ENCODE measurements around the gene C9orf50. TPM values are rescaled to one million over a fixed set of nuclear protein-coding genes. Genes with fewer than 3 reads are reported as not detected.
"Not testable (repeated sequence)": the region's sequence is repeated elsewhere in the genome, so short reads cannot be mapped to it uniquely, and the experiment has no call there.

Gene C9orf50
- total RNA-seq, 2 donors from 2014 or later, result not detected

DNA sequence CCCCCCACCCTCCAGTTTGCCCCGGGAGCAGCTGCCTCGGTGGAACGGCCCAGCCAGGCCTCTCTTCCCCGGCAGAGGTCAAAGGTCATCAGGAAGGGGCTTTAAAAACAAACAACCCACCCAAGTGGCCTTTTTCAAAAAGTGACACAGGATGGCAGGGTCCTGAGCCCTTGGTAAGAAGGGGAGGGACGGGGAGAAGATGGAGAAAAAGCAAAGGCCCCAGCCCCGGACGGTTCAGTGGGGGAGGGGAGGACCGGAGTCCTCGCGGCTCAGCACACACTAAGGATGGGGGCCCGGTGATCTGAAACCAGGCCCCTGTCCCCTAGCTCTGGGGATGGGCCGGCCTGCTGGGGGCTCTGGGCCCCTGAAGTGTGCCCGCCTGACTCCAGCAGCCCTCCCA is 45.7 kb upstream of the C9orf50 start:
- H3K36me3 ChIP-seq, result no peaks in the 10 kb centered on the region
- peaks cover 0 to 15% of the 10 kb centered on the region in 2 donors for H3K4me1 ChIP-seq
- no peak for DNase-seq (ENCODE audit: low spot score)
- H3K4me3 ChIP-seq, result peak overlapping the region; percentile 31 to 51
- TF ChIP-seq, protein P1, sequence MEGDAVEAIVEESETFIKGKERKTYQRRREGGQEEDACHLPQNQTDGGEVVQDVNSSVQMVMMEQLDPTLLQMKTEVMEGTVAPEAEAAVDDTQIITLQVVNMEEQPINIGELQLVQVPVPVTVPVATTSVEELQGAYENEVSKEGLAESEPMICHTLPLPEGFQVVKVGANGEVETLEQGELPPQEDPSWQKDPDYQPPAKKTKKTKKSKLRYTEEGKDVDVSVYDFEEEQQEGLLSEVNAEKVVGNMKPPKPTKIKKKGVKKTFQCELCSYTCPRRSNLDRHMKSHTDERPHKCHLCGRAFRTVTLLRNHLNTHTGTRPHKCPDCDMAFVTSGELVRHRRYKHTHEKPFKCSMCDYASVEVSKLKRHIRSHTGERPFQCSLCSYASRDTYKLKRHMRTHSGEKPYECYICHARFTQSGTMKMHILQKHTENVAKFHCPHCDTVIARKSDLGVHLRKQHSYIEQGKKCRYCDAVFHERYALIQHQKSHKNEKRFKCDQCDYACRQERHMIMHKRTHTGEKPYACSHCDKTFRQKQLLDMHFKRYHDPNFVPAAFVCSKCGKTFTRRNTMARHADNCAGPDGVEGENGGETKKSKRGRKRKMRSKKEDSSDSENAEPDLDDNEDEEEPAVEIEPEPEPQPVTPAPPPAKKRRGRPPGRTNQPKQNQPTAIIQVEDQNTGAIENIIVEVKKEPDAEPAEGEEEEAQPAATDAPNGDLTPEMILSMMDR (IDR thresholded peaks at IDR 0.05), result no peak
- peaks cover 0 to 8% of the 10 kb centered on the region in 2 donors for H3K27me3 ChIP-seq
- H3K27ac ChIP-seq, result peak overlapping the region in 1 of 2 donors; percentile 26
- H3K9me3 ChIP-seq, result no peaks in the 10 kb centered on the region

DNA sequence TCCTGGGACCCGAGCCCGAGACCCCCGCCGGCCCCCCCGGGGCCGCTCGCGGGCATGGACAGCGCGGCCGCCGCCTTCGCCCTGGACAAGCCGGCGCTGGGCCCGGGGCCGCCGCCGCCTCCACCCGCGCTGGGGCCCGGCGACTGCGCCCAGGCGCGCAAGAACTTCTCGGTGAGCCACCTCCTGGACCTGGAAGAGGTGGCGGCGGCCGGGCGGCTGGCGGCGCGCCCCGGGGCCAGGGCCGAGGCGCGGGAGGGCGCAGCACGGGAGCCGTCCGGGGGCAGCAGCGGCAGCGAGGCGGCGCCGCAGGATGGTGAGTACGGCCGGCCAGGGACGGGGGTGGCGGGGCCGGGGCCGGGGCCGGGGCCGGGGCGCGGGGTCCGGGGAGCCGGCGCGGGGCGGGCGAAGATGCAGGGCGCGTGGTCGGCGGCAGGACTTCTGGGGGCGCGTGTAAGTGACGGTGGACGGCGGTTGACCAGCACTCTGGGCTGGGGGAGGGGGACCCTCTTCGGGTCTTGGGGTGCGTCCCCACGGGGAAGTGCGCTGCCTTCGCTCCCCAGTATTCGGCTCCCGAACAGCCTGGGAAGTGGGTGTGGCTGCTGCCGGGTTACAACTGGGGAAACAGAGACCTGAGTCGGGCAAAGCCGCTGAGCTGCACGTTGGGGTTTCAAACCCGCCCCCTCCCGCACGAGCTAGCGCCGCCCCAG is 45.1 kb upstream of the C9orf50 start:
- no peak for DNase-seq (ENCODE audit: low spot score)
- H3K4me1 ChIP-seq, result peaks cover 0 to 15% of the 10 kb centered on the region in 2 donors
- no peaks in the 10 kb centered on the region for H3K9me3 ChIP-seq
- TF ChIP-seq, protein P1 (IDR thresholded peaks at IDR 0.05), result no peak
- H3K36me3 ChIP-seq, result no peaks in the 10 kb centered on the region
- H3K27ac ChIP-seq, result peak overlapping the region in 1 of 2 donors; percentile 26
- peaks cover 0 to 8% of the 10 kb centered on the region in 2 donors for H3K27me3 ChIP-seq
- H3K4me3 ChIP-seq, result peak overlapping the region; percentile 31 to 51

DNA sequence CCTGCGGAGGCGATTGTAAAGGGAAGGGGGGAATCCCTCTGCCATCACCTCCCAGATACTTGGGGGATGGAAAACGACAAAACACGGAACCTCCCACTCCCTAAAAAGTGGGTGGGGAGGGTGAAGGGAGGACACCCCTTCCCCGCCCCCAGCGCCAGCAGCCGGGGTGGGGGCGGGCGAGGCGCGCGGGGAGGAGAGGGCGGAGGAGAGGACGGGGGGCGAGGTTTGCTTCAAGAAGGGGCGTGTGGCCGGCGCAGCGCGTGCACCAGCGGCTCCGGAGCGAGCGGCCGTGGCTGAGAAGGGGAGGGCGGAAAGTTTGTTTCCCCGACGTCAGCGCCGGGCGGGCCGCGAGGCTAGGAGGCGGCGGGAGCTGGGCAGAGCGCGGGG is 44.5 kb upstream of the C9orf50 start, which contains the start of gene PRRX2:
TSS of gene PRRX2 (plus strand) at position 259 of the 387 bp plus-strand sequence. CDS start 221 bp downstream, outside the sequence.
- H3K27me3 ChIP-seq, result peaks cover 0 to 8% of the 10 kb centered on the region in 2 donors
- DNase-seq (ENCODE audit: low spot score), result peak; percentile 66
- TF ChIP-seq, protein P1 (IDR thresholded peaks at IDR 0.05), result no peak
- no peaks in the 10 kb centered on the region for H3K9me3 ChIP-seq
- no peaks in the 10 kb centered on the region for H3K36me3 ChIP-seq
- peak within 1 kb of the TSS; percentile 31 to 51 for H3K4me3 ChIP-seq
- H3K27ac ChIP-seq, result peak within 1 kb of the TSS; percentile 23 to 26
- H3K4me1 ChIP-seq, result peaks cover 0 to 15% of the 10 kb centered on the region in 2 donors

DNA sequence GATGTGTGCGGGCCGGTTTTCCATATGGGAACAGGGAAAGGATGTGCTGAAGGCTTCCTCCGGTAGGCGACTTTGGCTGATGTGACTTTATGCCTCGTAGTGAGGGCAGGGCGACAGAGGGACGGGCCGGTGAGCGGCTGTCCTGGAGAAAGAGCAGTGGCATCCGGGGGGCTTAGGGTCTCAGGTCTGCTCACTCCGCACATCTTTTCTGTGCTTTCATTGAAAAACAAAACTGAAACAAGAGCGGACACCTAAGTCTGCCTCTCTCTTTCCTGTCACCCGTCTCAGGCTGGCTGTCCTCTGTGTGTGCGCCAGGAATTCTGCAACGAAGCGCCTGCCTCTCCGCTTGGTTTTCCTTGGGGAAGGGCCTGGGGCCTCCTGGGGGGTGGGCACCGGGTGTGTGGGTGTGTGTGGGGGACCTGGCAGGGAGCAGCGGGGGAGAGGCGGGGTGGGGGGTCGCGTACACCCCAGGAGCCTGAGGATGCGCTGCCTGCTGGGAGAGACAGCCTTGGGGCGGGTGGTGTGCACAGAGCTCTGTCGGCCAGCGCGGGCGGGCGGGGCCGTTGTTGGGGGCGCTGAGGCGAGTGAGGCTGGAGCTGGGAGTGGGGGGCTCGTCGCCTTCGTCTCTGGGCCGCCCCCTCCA is 44.0 kb upstream of the C9orf50 start:
- Histone ChIP-seq H3K27ac (peak overlapping the region; percentile 6 to 23), H3K36me3 (no peaks in the 10 kb centered on the region), H3K27me3 (peaks cover 0 to 8% of the 10 kb centered on the region in 2 donors), H3K9me3 (no peaks in the 10 kb centered on the region), H3K4me3 (peak overlapping the region; percentile 26 to 51), H3K4me1 (peaks cover 0 to 15% of the 10 kb centered on the region in 2 donors)
- no peak for DNase-seq (ENCODE audit: low spot score)
- TF ChIP-seq, protein P1 (IDR thresholded peaks at IDR 0.05), result no peak

DNA sequence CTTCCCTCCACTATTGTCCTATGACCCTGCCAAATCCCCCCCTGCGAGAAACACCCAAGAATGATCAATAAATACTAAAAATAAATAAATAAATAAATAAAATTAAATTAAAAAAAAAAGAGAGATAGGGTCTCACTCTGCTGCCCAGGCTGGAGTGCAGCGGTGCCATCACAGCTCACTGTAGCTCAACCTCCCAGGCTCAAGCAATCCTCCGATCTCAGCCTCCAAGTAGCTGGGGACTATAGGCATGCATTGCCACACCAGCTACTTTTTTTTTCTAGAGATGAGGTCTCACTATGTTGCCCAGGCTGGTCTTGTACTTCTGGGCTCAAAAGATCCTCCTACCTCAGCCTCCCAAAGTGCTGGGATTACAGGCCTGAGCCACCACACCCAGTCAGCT is 41.3 kb upstream of the C9orf50 start:
- not testable (repeated sequence) for H3K4me3 ChIP-seq; H3K36me3 ChIP-seq; H3K27me3 ChIP-seq; H3K27ac ChIP-seq; DNase-seq (ENCODE audit: low spot score); H3K9me3 ChIP-seq
- peaks cover 0 to 15% of the 10 kb centered on the region in 2 donors for H3K4me1 ChIP-seq

DNA sequence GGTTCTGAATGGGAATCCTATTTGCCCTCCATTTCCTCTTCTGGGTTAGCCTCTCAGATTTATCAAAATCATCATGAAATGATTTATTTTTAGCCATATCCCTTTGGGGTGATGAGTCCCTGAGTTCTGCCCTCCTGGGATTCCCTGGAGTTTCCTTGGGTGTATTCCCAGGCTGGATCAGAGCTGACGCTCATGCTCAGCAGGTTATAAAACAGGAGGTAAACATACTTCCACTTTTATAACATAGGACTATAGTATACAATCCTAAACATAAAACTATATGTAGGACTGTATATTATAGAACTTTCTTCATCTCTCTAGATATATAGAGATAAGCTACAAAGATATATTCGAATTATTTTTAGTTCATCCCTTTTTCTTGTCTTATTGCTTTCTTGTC is 40.1 kb upstream of the C9orf50 start:
- Histone ChIP-seq H3K36me3 (no peaks in the 10 kb centered on the region), H3K9me3 (no peaks in the 10 kb centered on the region), H3K27ac (no peak overlapping the region), H3K4me3 (no peak overlapping the region), H3K4me1 (peaks cover 0 to 10% of the 10 kb centered on the region in 2 donors), H3K27me3 (no peaks in the 10 kb centered on the region)
- DNase-seq (ENCODE audit: low spot score), result no peak
- TF ChIP-seq, protein P1 (IDR thresholded peaks at IDR 0.05), result no peak

All from right atrium auricular region (tissue), 2 donors.